ENCODE results near the gene RAD51D.

The RAD51D gene

DNA sequence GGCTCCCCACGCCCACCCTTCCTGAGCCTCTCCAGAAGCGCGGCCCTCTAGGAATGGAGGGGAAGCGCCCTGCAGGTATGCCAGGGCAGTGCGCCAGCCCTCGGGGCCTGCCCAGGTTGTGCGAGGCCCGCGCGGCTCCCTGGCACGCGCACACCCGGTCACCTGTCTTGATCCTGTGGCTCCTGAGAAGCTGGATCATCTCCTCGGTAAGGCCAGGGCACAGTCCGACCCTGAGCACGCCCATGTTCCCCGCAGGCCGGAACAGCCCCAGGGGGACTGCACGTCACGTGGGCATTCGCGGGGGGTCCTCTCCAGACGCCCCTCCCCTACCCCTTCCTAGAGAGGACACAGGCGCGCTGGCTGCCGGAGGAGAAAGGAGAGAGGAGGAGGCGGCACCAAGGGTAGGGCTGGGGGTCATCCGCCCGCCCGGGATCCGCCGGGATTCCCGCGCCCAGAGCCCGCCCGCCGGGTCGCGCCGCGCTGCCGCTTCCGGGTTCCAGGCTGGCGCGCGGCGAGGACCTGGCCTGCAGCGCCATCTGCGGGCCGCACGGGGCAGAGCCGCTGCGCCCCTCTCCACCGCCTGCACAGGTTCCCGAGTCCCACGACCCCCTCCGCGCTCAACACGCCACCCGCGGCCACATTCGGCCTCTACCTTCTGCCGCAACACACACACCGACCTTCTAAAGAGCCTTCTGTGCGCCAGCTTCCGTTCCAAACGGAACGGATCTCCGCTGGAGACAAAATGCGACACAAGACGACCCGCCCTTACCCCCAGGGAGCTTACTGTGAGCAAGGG, at the start of gene RAD51D (continued):
- TF ChIP-seq, protein P1, sequence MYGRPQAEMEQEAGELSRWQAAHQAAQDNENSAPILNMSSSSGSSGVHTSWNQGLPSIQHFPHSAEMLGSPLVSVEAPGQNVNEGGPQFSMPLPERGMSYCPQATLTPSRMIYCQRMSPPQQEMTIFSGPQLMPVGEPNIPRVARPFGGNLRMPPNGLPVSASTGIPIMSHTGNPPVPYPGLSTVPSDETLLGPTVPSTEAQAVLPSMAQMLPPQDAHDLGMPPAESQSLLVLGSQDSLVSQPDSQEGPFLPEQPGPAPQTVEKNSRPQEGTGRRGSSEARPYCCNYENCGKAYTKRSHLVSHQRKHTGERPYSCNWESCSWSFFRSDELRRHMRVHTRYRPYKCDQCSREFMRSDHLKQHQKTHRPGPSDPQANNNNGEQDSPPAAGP (tag by site-specific recombination; IDR thresholded peaks at IDR 0.05) = no peak; the same call in none of the 2 replicates
- TF ChIP-seq, protein P2, sequence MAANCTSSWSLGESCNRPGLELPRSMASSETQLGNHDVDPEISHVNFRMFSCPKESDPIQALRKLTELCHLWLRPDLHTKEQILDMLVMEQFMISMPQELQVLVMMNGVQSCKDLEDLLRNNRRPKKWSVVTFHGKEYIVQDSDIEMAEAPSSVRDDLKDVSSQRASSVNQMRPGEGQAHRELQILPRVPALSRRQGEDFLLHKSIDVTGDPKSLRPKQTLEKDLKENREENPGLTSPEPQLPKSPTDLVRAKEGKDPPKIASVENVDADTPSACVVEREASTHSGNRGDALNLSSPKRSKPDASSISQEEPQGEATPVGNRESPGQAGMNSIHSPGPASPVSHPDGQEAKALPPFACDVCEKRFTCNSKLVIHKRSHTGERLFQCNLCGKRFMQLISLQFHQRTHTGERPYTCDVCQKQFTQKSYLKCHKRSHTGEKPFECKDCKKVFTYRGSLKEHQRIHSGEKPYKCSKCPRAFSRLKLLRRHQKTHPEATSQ (tag by site-specific recombination; IDR thresholded peaks at IDR 0.05) = no peak
- TF ChIP-seq MEIS1 (CRISPR knock-in tag; IDR thresholded peaks at IDR 0.05; ENCODE audit: borderline replicate concordance) (no peak), ZFP37 (tag by site-specific recombination; IDR thresholded peaks at IDR 0.05) (no peak), ZNF701 (tag by site-specific recombination; IDR thresholded peaks at IDR 0.05) (no peak), ZNF558 (tag by site-specific recombination; IDR thresholded peaks at IDR 0.05) (no peak), ZNF274 (IDR thresholded peaks at IDR 0.05; ENCODE audit: low read length) (no peak), ZNF274 (tag by site-specific recombination; IDR thresholded peaks at IDR 0.05; ENCODE audit: borderline replicate concordance) (no peak), ZNF2 (tag by site-specific recombination; IDR thresholded peaks at IDR 0.05) (no peak; the same call in 1 of the 2 replicates), ZNF585B (tag by site-specific recombination; IDR thresholded peaks at IDR 0.05) (no peak), ZNF571 (tag by site-specific recombination; IDR thresholded peaks at IDR 0.05) (no peak), GLI2 (tag by site-specific recombination; IDR thresholded peaks at IDR 0.05; ENCODE audit: borderline replicate concordance, low read depth) (no peak), ZBTB7A (tag by site-specific recombination; IDR thresholded peaks at IDR 0.05; ENCODE audit: low read depth) (peak; percentile 20; the same call in 1 of the 2 replicates), ZNF777 (tag by site-specific recombination; IDR thresholded peaks at IDR 0.05; ENCODE audit: borderline replicate concordance) (no peak), ZNF433 (tag by site-specific recombination; IDR thresholded peaks at IDR 0.05; ENCODE audit: low read depth) (no peak), ZNF404 (tag by site-specific recombination; IDR thresholded peaks at IDR 0.05) (no peak), ZNF707 (tag by site-specific recombination; IDR thresholded peaks at IDR 0.05) (no peak)
- TF ChIP-seq, protein P3, sequence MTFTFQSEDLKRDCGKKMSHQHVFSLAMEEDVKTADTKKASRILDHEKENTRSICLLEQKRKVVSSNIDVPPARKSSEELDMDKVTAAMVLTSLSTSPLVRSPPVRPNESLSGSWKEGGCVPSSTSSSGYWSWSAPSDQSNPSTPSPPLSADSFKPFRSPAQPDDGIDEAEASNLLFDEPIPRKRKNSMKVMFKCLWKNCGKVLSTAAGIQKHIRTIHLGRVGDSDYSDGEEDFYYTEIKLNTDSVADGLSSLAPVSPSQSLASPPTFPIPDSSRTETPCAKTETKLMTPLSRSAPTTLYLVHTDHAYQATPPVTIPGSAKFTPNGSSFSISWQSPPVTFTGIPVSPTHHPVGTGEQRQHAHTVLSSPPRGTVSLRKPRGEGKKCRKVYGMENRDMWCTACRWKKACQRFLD (tag by site-specific recombination; IDR thresholded peaks at IDR 0.05) = no peak
- TF ChIP-seq, protein P4, sequence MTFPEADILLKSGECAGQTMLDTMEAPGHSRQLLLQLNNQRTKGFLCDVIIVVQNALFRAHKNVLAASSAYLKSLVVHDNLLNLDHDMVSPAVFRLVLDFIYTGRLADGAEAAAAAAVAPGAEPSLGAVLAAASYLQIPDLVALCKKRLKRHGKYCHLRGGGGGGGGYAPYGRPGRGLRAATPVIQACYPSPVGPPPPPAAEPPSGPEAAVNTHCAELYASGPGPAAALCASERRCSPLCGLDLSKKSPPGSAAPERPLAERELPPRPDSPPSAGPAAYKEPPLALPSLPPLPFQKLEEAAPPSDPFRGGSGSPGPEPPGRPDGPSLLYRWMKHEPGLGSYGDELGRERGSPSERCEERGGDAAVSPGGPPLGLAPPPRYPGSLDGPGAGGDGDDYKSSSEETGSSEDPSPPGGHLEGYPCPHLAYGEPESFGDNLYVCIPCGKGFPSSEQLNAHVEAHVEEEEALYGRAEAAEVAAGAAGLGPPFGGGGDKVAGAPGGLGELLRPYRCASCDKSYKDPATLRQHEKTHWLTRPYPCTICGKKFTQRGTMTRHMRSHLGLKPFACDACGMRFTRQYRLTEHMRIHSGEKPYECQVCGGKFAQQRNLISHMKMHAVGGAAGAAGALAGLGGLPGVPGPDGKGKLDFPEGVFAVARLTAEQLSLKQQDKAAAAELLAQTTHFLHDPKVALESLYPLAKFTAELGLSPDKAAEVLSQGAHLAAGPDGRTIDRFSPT (tag by site-specific recombination; IDR thresholded peaks at IDR 0.05) = peak; percentile 82; the same call in 1 of the 2 replicates
- TF ChIP-seq, protein P5, sequence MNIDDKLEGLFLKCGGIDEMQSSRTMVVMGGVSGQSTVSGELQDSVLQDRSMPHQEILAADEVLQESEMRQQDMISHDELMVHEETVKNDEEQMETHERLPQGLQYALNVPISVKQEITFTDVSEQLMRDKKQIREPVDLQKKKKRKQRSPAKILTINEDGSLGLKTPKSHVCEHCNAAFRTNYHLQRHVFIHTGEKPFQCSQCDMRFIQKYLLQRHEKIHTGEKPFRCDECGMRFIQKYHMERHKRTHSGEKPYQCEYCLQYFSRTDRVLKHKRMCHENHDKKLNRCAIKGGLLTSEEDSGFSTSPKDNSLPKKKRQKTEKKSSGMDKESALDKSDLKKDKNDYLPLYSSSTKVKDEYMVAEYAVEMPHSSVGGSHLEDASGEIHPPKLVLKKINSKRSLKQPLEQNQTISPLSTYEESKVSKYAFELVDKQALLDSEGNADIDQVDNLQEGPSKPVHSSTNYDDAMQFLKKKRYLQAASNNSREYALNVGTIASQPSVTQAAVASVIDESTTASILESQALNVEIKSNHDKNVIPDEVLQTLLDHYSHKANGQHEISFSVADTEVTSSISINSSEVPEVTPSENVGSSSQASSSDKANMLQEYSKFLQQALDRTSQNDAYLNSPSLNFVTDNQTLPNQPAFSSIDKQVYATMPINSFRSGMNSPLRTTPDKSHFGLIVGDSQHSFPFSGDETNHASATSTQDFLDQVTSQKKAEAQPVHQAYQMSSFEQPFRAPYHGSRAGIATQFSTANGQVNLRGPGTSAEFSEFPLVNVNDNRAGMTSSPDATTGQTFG (tag by site-specific recombination; IDR thresholded peaks at IDR 0.05; ENCODE audit: borderline replicate concordance) = no peak
- TF ChIP-seq, protein P6, sequence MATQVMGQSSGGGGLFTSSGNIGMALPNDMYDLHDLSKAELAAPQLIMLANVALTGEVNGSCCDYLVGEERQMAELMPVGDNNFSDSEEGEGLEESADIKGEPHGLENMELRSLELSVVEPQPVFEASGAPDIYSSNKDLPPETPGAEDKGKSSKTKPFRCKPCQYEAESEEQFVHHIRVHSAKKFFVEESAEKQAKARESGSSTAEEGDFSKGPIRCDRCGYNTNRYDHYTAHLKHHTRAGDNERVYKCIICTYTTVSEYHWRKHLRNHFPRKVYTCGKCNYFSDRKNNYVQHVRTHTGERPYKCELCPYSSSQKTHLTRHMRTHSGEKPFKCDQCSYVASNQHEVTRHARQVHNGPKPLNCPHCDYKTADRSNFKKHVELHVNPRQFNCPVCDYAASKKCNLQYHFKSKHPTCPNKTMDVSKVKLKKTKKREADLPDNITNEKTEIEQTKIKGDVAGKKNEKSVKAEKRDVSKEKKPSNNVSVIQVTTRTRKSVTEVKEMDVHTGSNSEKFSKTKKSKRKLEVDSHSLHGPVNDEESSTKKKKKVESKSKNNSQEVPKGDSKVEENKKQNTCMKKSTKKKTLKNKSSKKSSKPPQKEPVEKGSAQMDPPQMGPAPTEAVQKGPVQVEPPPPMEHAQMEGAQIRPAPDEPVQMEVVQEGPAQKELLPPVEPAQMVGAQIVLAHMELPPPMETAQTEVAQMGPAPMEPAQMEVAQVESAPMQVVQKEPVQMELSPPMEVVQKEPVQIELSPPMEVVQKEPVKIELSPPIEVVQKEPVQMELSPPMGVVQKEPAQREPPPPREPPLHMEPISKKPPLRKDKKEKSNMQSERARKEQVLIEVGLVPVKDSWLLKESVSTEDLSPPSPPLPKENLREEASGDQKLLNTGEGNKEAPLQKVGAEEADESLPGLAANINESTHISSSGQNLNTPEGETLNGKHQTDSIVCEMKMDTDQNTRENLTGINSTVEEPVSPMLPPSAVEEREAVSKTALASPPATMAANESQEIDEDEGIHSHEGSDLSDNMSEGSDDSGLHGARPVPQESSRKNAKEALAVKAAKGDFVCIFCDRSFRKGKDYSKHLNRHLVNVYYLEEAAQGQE (tag by site-specific recombination; IDR thresholded peaks at IDR 0.05) = 0 out of 2 replicates have a peak, but pooled peaks have one; percentile 18
- TF ChIP-seq, protein P7, sequence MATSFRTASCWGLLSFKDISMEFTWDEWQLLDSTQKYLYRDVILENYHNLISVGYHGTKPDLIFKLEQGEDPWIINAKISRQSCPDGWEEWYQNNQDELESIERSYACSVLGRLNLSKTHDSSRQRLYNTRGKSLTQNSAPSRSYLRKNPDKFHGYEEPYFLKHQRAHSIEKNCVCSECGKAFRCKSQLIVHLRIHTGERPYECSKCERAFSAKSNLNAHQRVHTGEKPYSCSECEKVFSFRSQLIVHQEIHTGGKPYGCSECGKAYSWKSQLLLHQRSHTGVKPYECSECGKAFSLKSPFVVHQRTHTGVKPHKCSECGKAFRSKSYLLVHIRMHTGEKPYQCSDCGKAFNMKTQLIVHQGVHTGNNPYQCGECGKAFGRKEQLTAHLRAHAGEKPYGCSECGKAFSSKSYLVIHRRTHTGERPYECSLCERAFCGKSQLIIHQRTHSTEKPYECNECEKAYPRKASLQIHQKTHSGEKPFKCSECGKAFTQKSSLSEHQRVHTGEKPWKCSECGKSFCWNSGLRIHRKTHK (tag by site-specific recombination; IDR thresholded peaks at IDR 0.05) = no peak
